ENCODE data around the gene AMMECR1.

The AMMECR1 gene

DNA sequence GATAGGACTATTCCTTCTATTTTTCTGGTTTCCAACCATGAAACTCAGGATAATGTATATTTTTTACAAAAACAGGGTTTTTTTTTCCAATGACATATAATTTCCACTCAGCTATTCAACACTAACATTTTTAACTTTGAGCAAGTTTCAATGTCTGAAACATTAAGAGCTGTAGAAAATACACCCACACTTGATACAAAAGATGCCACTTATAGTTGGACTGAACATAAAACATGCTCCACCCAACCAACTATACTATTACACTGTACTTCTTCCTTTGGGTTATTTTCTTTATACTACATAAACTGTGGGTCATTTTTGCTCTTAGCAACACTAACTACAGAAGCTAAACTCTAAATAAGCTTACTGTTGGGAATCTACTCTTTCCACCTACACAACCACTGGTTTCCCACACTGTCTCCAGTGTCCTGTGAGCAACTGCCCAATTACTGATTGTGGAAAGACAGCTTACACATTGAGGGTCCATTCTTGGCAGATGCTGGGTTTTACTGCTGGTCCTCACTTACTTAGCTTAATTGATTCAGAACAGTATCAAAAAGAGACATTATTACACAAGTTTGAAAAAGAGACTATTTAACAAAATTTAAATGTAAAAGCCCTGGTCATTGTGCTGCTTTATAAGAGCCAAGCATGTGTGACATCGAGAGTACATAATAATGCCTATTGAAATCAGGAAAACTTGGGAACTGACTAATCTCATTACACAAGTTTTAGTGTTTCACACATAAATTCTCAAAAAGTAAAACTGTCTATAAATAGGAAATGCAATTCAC lies 6.3 kb downstream of the AMMECR1 start:
- H3K4me3 ChIP-seq (ENCODE audit: control insufficient read depth, low read depth, low read length), result no peak overlapping the region
- DNase-seq (ENCODE audit: low read depth), result peak; percentile 9
- TF ChIP-seq, protein P1, sequence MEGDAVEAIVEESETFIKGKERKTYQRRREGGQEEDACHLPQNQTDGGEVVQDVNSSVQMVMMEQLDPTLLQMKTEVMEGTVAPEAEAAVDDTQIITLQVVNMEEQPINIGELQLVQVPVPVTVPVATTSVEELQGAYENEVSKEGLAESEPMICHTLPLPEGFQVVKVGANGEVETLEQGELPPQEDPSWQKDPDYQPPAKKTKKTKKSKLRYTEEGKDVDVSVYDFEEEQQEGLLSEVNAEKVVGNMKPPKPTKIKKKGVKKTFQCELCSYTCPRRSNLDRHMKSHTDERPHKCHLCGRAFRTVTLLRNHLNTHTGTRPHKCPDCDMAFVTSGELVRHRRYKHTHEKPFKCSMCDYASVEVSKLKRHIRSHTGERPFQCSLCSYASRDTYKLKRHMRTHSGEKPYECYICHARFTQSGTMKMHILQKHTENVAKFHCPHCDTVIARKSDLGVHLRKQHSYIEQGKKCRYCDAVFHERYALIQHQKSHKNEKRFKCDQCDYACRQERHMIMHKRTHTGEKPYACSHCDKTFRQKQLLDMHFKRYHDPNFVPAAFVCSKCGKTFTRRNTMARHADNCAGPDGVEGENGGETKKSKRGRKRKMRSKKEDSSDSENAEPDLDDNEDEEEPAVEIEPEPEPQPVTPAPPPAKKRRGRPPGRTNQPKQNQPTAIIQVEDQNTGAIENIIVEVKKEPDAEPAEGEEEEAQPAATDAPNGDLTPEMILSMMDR (conservative IDR thresholded peaks at IDR 0.05; ENCODE audit: control insufficient read depth, insufficient read depth, low read depth, low read length), result no peak

DNA sequence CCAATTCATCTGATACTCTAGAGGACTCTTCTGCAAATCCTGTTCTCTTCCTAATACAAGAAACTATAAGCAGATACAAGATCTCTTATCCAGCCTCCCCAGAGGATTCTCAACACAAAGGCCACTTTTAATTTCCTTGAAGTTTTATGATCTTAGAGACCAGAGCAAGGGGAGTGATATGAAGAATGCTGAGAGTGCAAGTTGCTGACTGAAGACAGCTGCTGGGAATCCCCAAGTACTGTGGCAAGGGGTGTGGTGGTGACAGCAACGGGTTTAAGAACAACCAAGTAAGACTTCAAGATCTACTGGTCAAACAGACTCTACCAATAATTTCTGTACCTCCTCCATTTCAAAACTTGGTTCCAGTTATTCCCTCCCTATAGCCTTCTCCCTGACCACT lies 7.0 kb downstream of the AMMECR1 start:
- TF ChIP-seq, protein P1 (conservative IDR thresholded peaks at IDR 0.05; ENCODE audit: control insufficient read depth, insufficient read depth, low read depth, low read length), result no peak
- H3K4me3 ChIP-seq (ENCODE audit: control insufficient read depth, low read depth, low read length), result no peak overlapping the region
- DNase-seq (ENCODE audit: low read depth), result peak; percentile 24

DNA sequence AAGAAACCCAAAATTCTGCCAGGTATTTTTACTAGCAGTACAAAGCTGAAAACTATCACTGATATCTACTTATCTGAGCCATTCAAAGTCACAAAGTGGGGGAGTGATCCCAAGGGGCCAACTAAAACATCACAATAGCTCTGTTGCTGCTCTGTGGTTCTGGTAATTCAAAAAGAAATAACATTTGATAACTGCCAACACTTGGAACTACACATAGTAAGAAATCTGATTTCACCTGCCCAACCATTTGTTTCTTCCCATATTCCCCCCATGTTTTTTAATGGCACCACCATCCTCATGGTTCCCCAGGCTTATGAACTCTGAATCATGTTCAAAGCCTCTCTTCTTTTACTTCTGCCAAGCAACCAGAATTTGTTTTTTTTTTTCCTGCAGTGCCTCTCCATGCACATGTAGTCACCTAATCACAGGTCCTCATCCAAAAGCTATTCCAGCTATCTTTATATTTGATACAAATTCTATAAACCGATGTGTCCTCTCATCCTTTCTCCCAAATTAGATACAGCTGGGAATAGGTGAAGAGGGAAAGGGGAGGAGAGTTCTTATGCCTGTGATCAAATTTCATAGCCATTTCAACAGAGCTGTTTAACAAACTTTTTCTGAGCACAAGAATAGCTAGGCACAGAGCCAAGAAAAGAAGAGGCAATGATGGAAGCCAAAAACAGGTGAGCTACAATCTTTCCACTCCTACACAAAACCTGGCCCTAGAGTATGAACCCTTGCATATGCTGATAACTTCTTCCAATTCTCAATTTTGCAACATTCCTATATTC lies 7.7 kb downstream of the AMMECR1 start:
- TF ChIP-seq, protein P1 (conservative IDR thresholded peaks at IDR 0.05; ENCODE audit: control insufficient read depth, insufficient read depth, low read depth, low read length), result no peak
- no peak overlapping the region for H3K4me3 ChIP-seq (ENCODE audit: control insufficient read depth, low read depth, low read length)
- DNase-seq (ENCODE audit: low read depth), result peak; percentile 35

DNA sequence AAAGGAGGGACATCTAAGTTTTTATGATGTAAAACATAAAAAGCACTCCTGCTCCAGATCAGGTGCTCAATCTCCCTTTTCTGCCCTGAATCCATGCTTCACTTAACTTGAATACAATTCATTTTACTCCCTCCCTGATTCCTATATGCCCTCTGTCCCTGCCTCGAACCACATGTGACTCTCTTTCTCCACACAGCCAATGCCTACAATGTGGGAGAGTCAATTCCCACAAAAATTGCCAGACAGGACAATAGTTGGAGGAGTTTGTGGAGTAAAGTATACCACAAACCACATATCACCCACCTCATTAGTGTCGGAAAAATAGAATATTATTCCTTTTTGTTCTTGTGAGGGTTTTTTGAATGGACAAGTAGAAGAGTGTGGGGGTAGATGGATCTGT lies 9.7 kb downstream of the AMMECR1 start:
- DNase-seq (ENCODE audit: low read depth), result no peak
- H3K4me3 ChIP-seq (ENCODE audit: control insufficient read depth, low read depth, low read length), result no peak overlapping the region
- TF ChIP-seq, protein P1 (conservative IDR thresholded peaks at IDR 0.05; ENCODE audit: control insufficient read depth, insufficient read depth, low read depth, low read length), result no peak

DNA sequence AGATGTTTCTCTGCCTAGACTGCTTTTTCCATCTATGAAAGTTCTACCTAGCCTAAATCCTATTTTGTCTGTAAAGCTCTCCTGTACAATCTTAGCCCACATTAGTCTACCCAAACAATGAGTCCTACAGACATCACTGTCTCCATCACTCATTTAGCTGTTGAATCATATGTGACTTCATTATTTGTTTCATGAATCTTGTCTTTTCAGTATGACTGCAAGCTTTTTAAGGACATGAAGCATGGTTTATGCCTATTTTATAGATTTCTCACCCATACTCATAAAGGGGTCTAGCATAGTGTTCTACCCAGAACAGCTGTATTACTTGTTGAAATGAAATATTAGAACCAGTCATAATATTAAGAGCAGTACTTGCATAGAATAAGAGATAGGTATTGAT lies 13.0 kb downstream of the AMMECR1 start:
- TF ChIP-seq, protein P1 (conservative IDR thresholded peaks at IDR 0.05; ENCODE audit: control insufficient read depth, insufficient read depth, low read depth, low read length), result no peak
- no peak overlapping the region for H3K4me3 ChIP-seq (ENCODE audit: control insufficient read depth, low read depth, low read length)
- no peak for DNase-seq (ENCODE audit: low read depth)

DNA sequence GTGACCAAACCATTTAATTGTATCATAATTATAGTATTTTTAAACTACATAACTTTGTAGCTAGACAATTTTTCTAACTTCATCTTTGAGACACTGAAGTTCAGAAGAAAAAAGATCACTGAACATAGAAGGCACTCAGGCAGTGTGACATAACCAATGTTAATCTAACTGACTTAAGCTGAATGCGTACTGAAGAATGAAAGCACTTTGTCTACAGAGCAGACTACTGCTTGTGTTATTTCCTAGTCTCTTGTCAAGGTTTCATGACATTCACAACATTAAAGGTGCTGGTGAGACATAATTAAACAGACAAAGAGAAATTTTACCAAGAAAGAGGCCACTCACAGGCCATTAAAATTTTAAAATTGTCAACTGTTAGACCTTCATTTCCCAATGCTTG lies 13.5 kb downstream of the AMMECR1 start:
- DNase-seq (ENCODE audit: low read depth), result no peak
- H3K4me3 ChIP-seq (ENCODE audit: control insufficient read depth, low read depth, low read length), result no peak overlapping the region

More for the DNA sequence above, 13.5 kb downstream of the AMMECR1 start:
- TF ChIP-seq, protein P1 (conservative IDR thresholded peaks at IDR 0.05; ENCODE audit: control insufficient read depth, insufficient read depth, low read depth, low read length), result no peak
